HepG2 (cell line): ENCODE data around the gene SLC41A3. TPM values are rescaled to one million over a fixed set of nuclear protein-coding genes. Genes with fewer than 3 reads are reported as not detected.

ENCODE experiments used
- ATAC-seq: fragments of 200-7000 bp; cut with Tn5 transposase; 3 replicates; pipeline ENCODE4 v1.9.1; 2020; ENCODE audit warnings: mild to moderate bottlenecking, moderate library complexity
- BruUV-seq: library from RNA; stranded (reverse); fragments of 400-500 nt; replicated peaks from 2 replicates; lab custom pipeline; 2021; lab: Mats Ljungman, UMichigan
- CTCF ChIA-PET: fragments of 300-600 bp; formaldehyde crosslinking; extraction: SDS; loops from one replicate; lab custom pipeline; 2021; ENCODE audit warnings: low total read pairs, inconsistent platforms, low intra/inter-chr PET ratio; lab: Yijun Ruan, JAX
- POLR2A ChIA-PET: fragments of 350-600 bp; sonication (Branson Sonifier 250); formaldehyde crosslinking; loops from one replicate; lab custom pipeline; 2020; ENCODE audit warnings: antibody characterized with exemption, inconsistent platforms; lab: Yijun Ruan, JAX
- DNase-seq: peaks from one replicate; pipeline ENCODE4 v3.0.0-alpha.2; 2015; ENCODE audit warnings: low spot score
- FAIRE-seq: peaks from 3 replicates; lab custom pipeline; 2011; peaks lifted over from hg19 to GRCh38; lab: Jason Lieb, UNC
- H2AFZ ChIP-seq: one replicate; pipeline ENCODE4 v1.6.1; 2011; ENCODE audit warnings: low read length, inconsistent platforms
- H3K27ac ChIP-seq: fragments of 300-600 bp; 3 replicates; pipeline ENCODE4 v1.8.0; 2011; ENCODE audit warnings: mixed run types, mild to moderate bottlenecking, mixed read lengths, low read length, inconsistent platforms; ENCODE audit not compliant: insufficient read depth; ENCODE audit errors: extremely low read length
- H3K27me3 ChIP-seq, 2 experiments: fragments of 200-600 bp in 1 of 2; 2 replicates in 1 of 2; 3 replicates in 1 of 2; pipeline versions ENCODE4 v1.6.0 to v1.8.0; 2011; ENCODE audit warnings: low read length in 2 of 2, mild to moderate bottlenecking in 2 of 2, moderate library complexity in 2 of 2, inconsistent platforms in 1 of 2; ENCODE audit not compliant: insufficient read depth in 2 of 2, control insufficient read depth in 1 of 2
- H3K36me3 ChIP-seq, 2 experiments: fragments of 200-600 bp in 1 of 2; replicated peaks in 1 of 2; 2 replicates in 1 of 2; 3 replicates in 1 of 2; pipeline versions ENCODE4 v1.5.1 to v1.8.0; 2011; ENCODE audit warnings: low read length in 2 of 2, inconsistent platforms in 1 of 2; ENCODE audit not compliant: insufficient read depth in 2 of 2, control insufficient read depth in 1 of 2
- H3K4me1 ChIP-seq: 2 replicates; pipeline ENCODE4 v1.5.1; 2012; ENCODE audit warnings: low read length, inconsistent platforms; ENCODE audit not compliant: insufficient read depth
- H3K4me2 ChIP-seq: 2 replicates; pipeline ENCODE4 v1.6.0; 2011; ENCODE audit warnings: low read depth, low read length, inconsistent platforms
- H3K4me3 ChIP-seq, 3 experiments: fragments of 200-600 bp in 1 of 3; sonication (generic), shearing (Covaris generic) in 1 of 3; replicated peaks in 1 of 3; 2 replicates each; pipeline ENCODE4 v1.5.1; 2011 to 2016; ENCODE audit warnings: low read length in 3 of 3, inconsistent platforms in 2 of 3, low read depth in 2 of 3, mild to moderate bottlenecking in 2 of 3, control low read depth in 1 of 3, mixed read lengths in 1 of 3; ENCODE audit not compliant: insufficient read depth in 1 of 3
- H3K79me2 ChIP-seq: one replicate; pipeline ENCODE4 v1.6.1; 2011; ENCODE audit warnings: low read length, inconsistent platforms; ENCODE audit not compliant: insufficient read depth
- H3K9ac ChIP-seq: 2 replicates; pipeline ENCODE4 v1.6.0; 2011; ENCODE audit warnings: mild to moderate bottlenecking, low read depth, low read length, inconsistent platforms; ENCODE audit not compliant: insufficient read depth
- H3K9me3 ChIP-seq: 2 replicates; pipeline ENCODE4 v1.5.1; 2012; ENCODE audit warnings: mild to moderate bottlenecking, low read length
- H4K20me1 ChIP-seq: 2 replicates; pipeline ENCODE4 v1.6.0; 2011; ENCODE audit warnings: inconsistent platforms, mild to moderate bottlenecking, low read length, moderate library complexity; ENCODE audit not compliant: insufficient read depth
- EEA1 ChIP-seq: sonication (generic); formaldehyde crosslinking; IDR thresholded peaks from 2 replicates; pipeline ENCODE4 v1.5.1; 2020; ENCODE audit warnings: mild to moderate bottlenecking, missing genetic modification reagents, borderline replicate concordance
- FLYWCH1 ChIP-seq: sonication (generic); formaldehyde crosslinking; IDR thresholded peaks from 2 replicates; pipeline ENCODE4 v1.8.1; 2023; ENCODE audit warnings: mild to moderate bottlenecking, missing genetic modification reagents
- GLI4 ChIP-seq: sonication (generic); formaldehyde crosslinking; IDR thresholded peaks from 2 replicates; pipeline ENCODE4 v1.5.1; 2020; ENCODE audit warnings: missing genetic modification reagents, mild to moderate bottlenecking, moderate library complexity, borderline replicate concordance
- IRF2 ChIP-seq: IDR thresholded peaks from 2 replicates; pipeline ENCODE4 v1.6.1; 2018; ENCODE audit warnings: missing genetic modification reagents, missing compliant biosample characterization
- MTA3 ChIP-seq: sonication (generic); formaldehyde crosslinking; IDR thresholded peaks from 2 replicates; pipeline ENCODE4 v1.4.0; 2020; ENCODE audit warnings: missing genetic modification reagents
- POLR2AphosphoS5 ChIP-seq: IDR thresholded peaks from 2 replicates; pipeline ENCODE4 v1.6.1; 2012; ENCODE audit warnings: low read depth, low read length
- PRPF4 ChIP-seq: fragments of 200-400 bp; formaldehyde crosslinking; IDR thresholded peaks from 2 replicates; pipeline ENCODE4 v1.6.1; 2016; ENCODE audit warnings: low read length, low read depth; ENCODE audit not compliant: poor library complexity, severe bottlenecking
- TEAD2 ChIP-seq: sonication (generic); formaldehyde crosslinking; IDR thresholded peaks from 2 replicates; pipeline ENCODE4 v1.9.0; 2021; ENCODE audit warnings: missing genetic modification reagents
- TGIF2 ChIP-seq: IDR thresholded peaks from 2 replicates; pipeline ENCODE4 v1.6.1; 2016; ENCODE audit warnings: control low read depth, missing compliant biosample characterization
- ZFAT ChIP-seq: sonication (generic); formaldehyde crosslinking; conservative IDR thresholded peaks from 2 replicates; pipeline ENCODE4 v1.8.1; 2023; ENCODE audit warnings: missing genetic modification reagents, inconsistent platforms
- ZFP1 ChIP-seq: IDR thresholded peaks from 2 replicates; pipeline ENCODE4 v1.6.1; 2016
- ZNF282 ChIP-seq: fragments of 450-650 bp; IDR thresholded peaks from 2 replicates; pipeline ENCODE4 v1.6.1; 2018; ENCODE audit not compliant: partially characterized antibody
- ZNF343 ChIP-seq: sonication (generic); formaldehyde crosslinking; IDR thresholded peaks from 2 replicates; pipeline ENCODE4 v1.4.0; 2020; ENCODE audit warnings: mild to moderate bottlenecking, missing genetic modification reagents
- ZNF367 ChIP-seq: sonication (generic); formaldehyde crosslinking; IDR thresholded peaks from 2 replicates; pipeline ENCODE4 v1.4.0; 2020; ENCODE audit warnings: missing genetic modification reagents, borderline replicate concordance
- ZNF816 ChIP-seq: sonication (generic); formaldehyde crosslinking; IDR thresholded peaks from 2 replicates; pipeline ENCODE4 v1.8.0; 2022; ENCODE audit warnings: missing genetic modification reagents, mild to moderate bottlenecking, borderline replicate concordance
- ZNF879 ChIP-seq: sonication (generic); formaldehyde crosslinking; IDR thresholded peaks from 2 replicates; pipeline ENCODE4 v1.8.1; 2023; ENCODE audit warnings: missing genetic modification reagents
- in situ Hi-C: cut with HindIII; loops from 2 replicates; pipeline ENCODE4 v1.10.0; 2017; ENCODE audit warnings: low pct_unique_long_range_greater_than_20kb; ENCODE audit not compliant: extremely low pct_ligation_motif_present
- intact Hi-C: fragments of 100-400 bp; cut with micrococcal nuclease; formaldehyde crosslinking; loops from one replicate; pipeline ENCODE4 v1.10.0; 2022; ENCODE audit not compliant: unreplicated experiment
- polyA plus RNA-seq, 8 experiments: library from polyadenylated mRNA; depleted of rRNA in 3 of 8; stranded (reverse) in 7 of 8; unstranded in 1 of 8; fragments of >200 nt; fragmentation: Illumina TruSeq in 4 of 8; extraction: Trizol in 4 of 8; gene quantifications; 2 replicates each; pipeline versions ENCODE4 v1.2.1 to v1.2.3, GENCODE V29; 2011 to 2016; ENCODE audit warnings: low read depth in 4 of 8, missing spikeins in 1 of 8, mixed read lengths in 1 of 8; ENCODE audit not compliant: insufficient read depth in 1 of 8
- total RNA-seq, 5 experiments: library from RNA; depleted of rRNA; stranded (reverse); fragments of >200 nt; fragmentation: Illumina TruSeq; extraction: Trizol; gene quantifications; 2 replicates each; pipeline ENCODE4 v1.2.3, GENCODE V29; 2016; ENCODE audit warnings: low read depth in 1 of 5
- TF ChIP-seq, protein P1 (sequence below): sonication (generic); formaldehyde crosslinking; conservative IDR thresholded peaks from 2 replicates; pipeline ENCODE4 v1.4.0; 2020; ENCODE audit warnings: missing genetic modification reagents
- TF ChIP-seq, protein P2 (sequence below): sonication (generic); formaldehyde crosslinking; IDR thresholded peaks from 2 replicates; pipeline ENCODE4 v1.5.1; 2020; ENCODE audit warnings: missing genetic modification reagents, mild to moderate bottlenecking, borderline replicate concordance
- TF ChIP-seq, protein P3 (sequence below): sonication (generic); formaldehyde crosslinking; IDR thresholded peaks from 2 replicates; pipeline ENCODE4 v1.9.0; 2021; ENCODE audit warnings: missing genetic modification reagents, mild to moderate bottlenecking, borderline replicate concordance

SLC41A3 gene
- total and polyA plus RNA-seq, 2 of the 13 experiments (the other 11 are each of a cell fraction or from before 2014, with no cell fraction given): 26.0 to 71.1 TPM

DNA sequence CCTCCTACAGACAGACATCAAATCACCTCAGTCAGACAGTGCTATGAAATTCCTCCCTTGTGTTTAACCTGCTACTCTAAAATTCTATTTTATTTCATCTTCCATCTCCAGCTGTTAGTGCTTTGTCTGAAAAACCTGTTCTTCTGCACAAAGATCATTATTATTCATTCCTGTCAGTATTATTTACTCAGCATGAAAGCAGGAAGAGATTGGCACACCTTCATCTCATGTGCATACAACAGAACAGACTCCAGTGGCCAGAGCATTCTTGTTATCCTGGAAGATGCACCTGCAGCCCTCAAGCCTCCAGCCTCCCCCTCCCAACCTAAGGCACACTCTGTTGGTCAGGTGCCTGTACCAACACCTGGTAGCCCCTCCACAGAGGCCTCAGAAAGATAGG lies 116.8 kb downstream of the SLC41A3 start:
- DNase-seq (no peak), ATAC-seq (no peak), FAIRE-seq (no peak)
- intact Hi-C loops: no loop called here
- Histone ChIP-seq H3K27ac (no peak overlapping the region), H3K9ac (no peak overlapping the region), H3K4me3 (no peak overlapping the region), H4K20me1 (no peaks in the 10 kb centered on the region), H3K4me1 (no peaks in the 10 kb centered on the region), H3K27me3 (peaks cover under 1 to 9% of the 10 kb centered on the region in 2 experiments; a peak in 2 of 5 replicates), H3K36me3 (no peaks in the 10 kb centered on the region), H2AFZ (no peak overlapping the region), H3K4me2 (no peak overlapping the region), H3K9me3 (no peaks in the 10 kb centered on the region), H3K79me2 (no peaks in the 10 kb centered on the region)
- TF ChIP-seq ZNF816 (CRISPR knock-in tag): no peak
- no peak for TF ChIP-seq TEAD2 (CRISPR knock-in tag)
- no peak for TF ChIP-seq ZNF343
- no peak for TF ChIP-seq FLYWCH1 (CRISPR knock-in tag)
- TF ChIP-seq ZNF367 (CRISPR knock-in tag): no peak
- no peak for TF ChIP-seq ZFAT
- TF ChIP-seq, protein P1, sequence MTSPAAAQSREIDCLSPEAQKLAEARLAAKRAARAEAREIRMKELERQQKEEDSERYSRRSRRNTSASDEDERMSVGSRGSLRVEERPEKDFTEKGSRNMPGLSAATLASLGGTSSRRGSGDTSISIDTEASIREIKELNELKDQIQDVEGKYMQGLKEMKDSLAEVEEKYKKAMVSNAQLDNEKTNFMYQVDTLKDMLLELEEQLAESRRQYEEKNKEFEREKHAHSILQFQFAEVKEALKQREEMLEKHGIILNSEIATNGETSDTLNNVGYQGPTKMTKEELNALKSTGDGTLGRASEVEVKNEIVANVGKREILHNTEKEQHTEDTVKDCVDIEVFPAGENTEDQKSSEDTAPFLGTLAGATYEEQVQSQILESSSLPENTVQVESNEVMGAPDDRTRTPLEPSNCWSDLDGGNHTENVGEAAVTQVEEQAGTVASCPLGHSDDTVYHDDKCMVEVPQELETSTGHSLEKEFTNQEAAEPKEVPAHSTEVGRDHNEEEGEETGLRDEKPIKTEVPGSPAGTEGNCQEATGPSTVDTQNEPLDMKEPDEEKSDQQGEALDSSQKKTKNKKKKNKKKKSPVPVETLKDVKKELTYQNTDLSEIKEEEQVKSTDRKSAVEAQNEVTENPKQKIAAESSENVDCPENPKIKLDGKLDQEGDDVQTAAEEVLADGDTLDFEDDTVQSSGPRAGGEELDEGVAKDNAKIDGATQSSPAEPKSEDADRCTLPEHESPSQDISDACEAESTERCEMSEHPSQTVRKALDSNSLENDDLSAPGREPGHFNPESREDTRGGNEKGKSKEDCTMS (CRISPR knock-in tag): no peak
- TF ChIP-seq EEA1 (CRISPR knock-in tag): no peak
- no peak for TF ChIP-seq GLI4 (CRISPR knock-in tag)
- TF ChIP-seq, protein P2, sequence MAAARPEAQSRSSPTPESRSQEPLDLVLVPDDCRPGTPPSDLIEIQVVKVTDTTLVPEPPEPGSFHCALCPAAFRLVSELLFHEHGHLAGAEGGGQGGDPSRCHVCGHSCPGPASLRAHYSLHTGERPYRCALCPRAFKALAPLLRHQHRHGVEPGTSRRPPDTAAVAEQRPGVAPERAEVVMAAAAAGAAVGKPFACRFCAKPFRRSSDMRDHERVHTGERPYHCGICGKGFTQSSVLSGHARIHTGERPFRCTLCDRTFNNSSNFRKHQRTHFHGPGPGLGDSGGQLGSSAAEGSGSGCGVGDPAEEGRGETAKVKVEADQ (CRISPR knock-in tag): no peak
- TF ChIP-seq IRF2 (CRISPR knock-in tag): no peak
- no peak for TF ChIP-seq TGIF2 (CRISPR knock-in tag)
- TF ChIP-seq, protein P3, sequence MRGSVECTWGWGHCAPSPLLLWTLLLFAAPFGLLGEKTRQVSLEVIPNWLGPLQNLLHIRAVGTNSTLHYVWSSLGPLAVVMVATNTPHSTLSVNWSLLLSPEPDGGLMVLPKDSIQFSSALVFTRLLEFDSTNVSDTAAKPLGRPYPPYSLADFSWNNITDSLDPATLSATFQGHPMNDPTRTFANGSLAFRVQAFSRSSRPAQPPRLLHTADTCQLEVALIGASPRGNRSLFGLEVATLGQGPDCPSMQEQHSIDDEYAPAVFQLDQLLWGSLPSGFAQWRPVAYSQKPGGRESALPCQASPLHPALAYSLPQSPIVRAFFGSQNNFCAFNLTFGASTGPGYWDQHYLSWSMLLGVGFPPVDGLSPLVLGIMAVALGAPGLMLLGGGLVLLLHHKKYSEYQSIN (CRISPR knock-in tag): no peak
- no peak for TF ChIP-seq POLR2AphosphoS5
- no peak for TF ChIP-seq ZNF879 (CRISPR knock-in tag)
- no peak for TF ChIP-seq ZNF282
- no peak for TF ChIP-seq MTA3 (CRISPR knock-in tag)
- no peak for TF ChIP-seq ZFP1 (CRISPR knock-in tag)
- TF ChIP-seq PRPF4: no peak
- ChIA-PET CTCF (no interaction called here), POLR2A (no interaction called here)
- no TSS peak for BruUV-seq
- in situ Hi-C loops: no loop called here
